Activated T-cell treated with anti-CD3 and anti-CD28 coated beads for 48 hours (primary cell): ENCODE results near the gene C4B.
A peak's percentile ranks its signal among the peaks of the same experiment; 100 is the strongest.
"Not testable (repeated sequence)": the region's sequence is repeated elsewhere in the genome, so short reads cannot be mapped to it uniquely, and the experiment has no call there.

Experiments
- DNase-seq: peaks from one replicate; pipeline ENCODE4 v3.0.0-alpha.2; 2020; ENCODE audit warnings: low read depth

C4B gene

GRCh38 chr6:32037136-32037535 is 22.5 kb downstream of the C4B start:
- not testable (repeated sequence) for DNase-seq

GRCh38 chr6:32037598-32038524 is 23.3 kb downstream of the C4B start, which contains the start of gene CYP21A2:
CYP21A2 (plus strand) TSS chr6:32038415; CDS start chr6:32038423, 8 bp downstream.
- not testable (repeated sequence) for DNase-seq

- DNase-seq, result not testable (repeated sequence)
These were observed 24.3 kb downstream of the C4B start for GRCh38 chr6:32038878-32039277.

GRCh38 chr6:32039321-32040274 is 25.0 kb downstream of the C4B start:
- DNase-seq, result not testable (repeated sequence)

- not testable (repeated sequence) for DNase-seq
These were observed 25.9 kb downstream of the C4B start for GRCh38 chr6:32040299-32041049.

DNA sequence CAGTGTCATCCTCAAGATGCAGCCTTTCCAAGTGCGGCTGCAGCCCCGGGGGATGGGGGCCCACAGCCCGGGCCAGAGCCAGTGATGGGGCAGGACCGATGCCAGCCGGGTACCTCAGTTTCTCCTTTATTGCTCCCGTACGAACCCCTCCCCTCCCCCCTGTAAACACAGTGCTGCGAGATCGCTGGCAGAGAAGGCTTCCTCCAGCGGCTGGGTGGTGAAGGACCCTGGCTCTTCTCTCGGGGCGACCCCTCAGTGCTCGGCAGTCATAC is 26.4 kb downstream of the C4B start:
- DNase-seq, result not testable (repeated sequence)

- not testable (repeated sequence) for DNase-seq
These were observed 26.8 kb downstream of the C4B start for GRCh38 chr6:32041385-32041784.

DNA sequence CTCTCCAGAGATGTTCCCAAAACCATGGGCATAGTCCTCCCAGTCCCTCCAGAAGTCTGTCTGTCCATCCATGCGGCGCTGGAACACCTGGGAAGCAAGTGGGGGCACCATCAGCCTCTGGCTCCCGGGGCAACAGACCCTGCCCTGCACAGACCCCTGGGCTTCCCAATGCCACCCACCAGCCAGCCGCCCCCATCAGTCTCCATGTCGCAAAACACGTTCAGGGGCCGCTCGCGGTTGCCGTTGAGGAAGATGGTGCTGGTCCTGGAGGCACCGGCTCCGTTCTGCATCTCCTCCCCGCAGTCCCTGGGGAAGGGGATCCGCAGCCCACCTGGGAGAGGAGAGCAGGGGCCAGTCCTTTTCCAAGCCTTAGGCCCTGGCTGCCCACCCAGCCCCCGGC is 27.7 kb downstream of the C4B start:
- not testable (repeated sequence) for DNase-seq

- not testable (repeated sequence) for DNase-seq
These were observed 29.2 kb downstream of the C4B start for GRCh38 chr6:32043589-32044380.

- not testable (repeated sequence) for DNase-seq
These were observed 30.3 kb downstream of the C4B start for GRCh38 chr6:32044916-32045315.

GRCh38 chr6:32045811-32046449 is 31.3 kb downstream of the C4B start:
- no peak for DNase-seq

GRCh38 chr6:32046450-32047083 is 32.0 kb downstream of the C4B start:
- DNase-seq, result no peak

DNA sequence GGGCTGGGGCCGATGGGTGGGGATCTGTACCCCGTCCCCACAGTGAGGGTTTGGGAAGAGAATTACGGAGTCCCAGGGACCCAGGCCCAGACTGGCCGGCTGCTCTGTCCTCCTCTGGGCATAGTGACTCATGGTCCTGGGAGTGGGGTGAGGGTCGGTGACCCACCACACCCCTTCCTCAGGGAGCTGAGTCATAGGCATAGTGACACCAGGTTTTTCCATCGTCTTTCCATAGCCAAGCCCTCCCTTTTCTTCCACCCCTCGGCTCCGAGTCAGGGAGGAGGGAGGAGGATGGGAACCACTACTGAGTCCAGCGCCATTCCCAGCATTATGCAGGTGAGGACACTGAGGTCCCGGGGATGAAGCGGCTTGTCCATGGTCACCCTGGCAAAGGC is 32.5 kb downstream of the C4B start:
- no peak for DNase-seq

- DNase-seq, result no peak
These were observed 32.9 kb downstream of the C4B start for GRCh38 chr6:32047539-32047854.

- DNase-seq, result peak; percentile 59
These were observed 33.5 kb downstream of the C4B start for GRCh38 chr6:32047855-32048766.

DNA sequence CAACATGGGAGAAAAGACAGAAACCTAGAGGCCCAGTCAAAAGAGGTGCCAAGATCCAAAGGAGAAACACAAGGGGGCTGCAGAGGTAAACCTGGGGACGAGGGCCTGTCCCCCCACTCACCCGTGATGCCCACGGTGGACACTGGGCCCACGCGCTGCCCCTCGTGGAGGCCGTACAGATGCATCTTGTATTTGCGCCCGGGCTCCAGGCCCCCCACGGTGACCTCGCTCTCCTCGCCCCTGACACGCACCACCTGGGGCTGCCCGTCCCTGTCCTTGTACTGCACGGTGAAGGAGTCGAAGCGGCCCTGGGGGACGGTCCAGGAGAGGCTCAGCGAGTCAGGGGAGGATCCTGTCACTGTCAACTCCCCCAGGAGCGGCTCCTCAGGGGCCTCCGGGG is 34.6 kb downstream of the C4B start:
- DNase-seq, result not testable (repeated sequence)

DNA sequence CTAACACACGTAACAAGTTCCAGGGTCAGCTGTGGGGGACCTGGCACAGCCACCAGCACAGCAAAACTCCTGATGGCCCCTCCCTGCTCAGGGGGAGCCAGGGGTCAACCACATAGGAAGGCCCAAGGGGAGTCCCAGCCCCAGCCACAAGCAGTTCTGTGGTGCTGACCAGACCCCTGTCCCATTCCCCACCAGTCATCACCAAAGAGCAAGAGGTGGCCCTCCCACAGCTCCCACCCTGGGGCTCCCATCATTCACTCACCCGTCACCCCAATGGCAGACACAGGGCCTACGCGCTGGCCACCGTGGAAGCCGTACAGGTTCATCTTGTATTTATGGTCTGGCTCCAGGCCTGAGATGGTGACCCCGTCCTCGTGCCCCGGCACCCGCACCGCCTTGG is 35.1 kb downstream of the C4B start:
- DNase-seq, result not testable (repeated sequence)

- DNase-seq, result no peak
These were observed 36.0 kb downstream of the C4B start for GRCh38 chr6:32050562-32050961.

DNA sequence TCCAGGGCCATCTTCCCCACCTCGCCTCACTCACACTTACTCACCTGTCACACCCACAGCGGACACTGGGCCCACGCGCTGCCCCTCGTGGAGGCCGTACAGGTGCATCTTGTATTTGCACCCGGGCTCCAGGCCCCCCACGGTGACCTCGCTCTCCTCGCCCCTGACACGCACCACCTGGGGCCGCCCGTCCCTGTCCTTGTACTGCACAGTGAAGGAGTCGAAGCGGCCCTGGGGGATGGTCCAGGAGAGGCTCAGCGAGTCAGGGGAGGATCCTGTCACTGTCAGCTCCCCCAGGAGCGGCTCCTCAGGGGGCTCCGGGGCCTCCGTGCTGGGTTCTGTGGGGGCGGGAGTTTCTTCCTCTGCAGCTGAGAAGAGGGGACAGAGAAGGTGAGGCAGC is 38.0 kb downstream of the C4B start:
- DNase-seq, result not testable (repeated sequence)
